Body of pancreas (tissue), 4 donors: ENCODE results near the gene SLC38A9.

ENCODE experiments used
- CTCF ChIP-seq, 7 experiments: fragments of 450-650 bp in 4 of 7; fragments of 200-600 bp in 3 of 7; sonication (generic) in 3 of 7; IDR thresholded peaks; one replicate each; pipeline ENCODE4 v1.5.1; 2016 to 2019; ENCODE audit warnings: antibody characterized with exemption in 7 of 7
- POLR2A ChIP-seq, 3 donors: fragments of 450-650 bp; IDR thresholded peaks; one replicate each; pipeline ENCODE4 v1.6.1; 2016; ENCODE audit warnings: antibody characterized with exemption in 3 of 3, mild to moderate bottlenecking in 2 of 3

GRCh38 chr5:55679556-55679955, 32.6 kb downstream of the SLC38A9 start:
- TF ChIP-seq POLR2A (IDR thresholded peaks at IDR 0.05) (no peak), CTCF (IDR thresholded peaks at IDR 0.05) (no peak)
